SH-SY5Y (cell line): ENCODE measurements around the gene CAMTA1.

Experiments used
- GATA2 ChIP-seq: IDR thresholded peaks from 2 replicates; pipeline ENCODE4 v1.6.1; 2011; ENCODE audit warnings: mild to moderate bottlenecking, low read depth, low read length
- GATA3 ChIP-seq: IDR thresholded peaks from 2 replicates; pipeline ENCODE4 v1.6.1; 2011; ENCODE audit warnings: low read depth, mild to moderate bottlenecking, low read length, moderate library complexity

- TF ChIP-seq GATA2 (no peak), GATA3 (no peak)
These were observed 433.8 kb downstream of the CAMTA1 start for GRCh38 chr1:7219031-7219430.
